Measurements from ENCODE around the gene THADA. TPM values are rescaled to one million over a fixed set of nuclear protein-coding genes. Genes with fewer than 3 reads are reported as not detected.

THADA gene
- total RNA-seq, 6 donors from 2014 or later = 23.6 to 57.5 (median 37.3) TPM

- Histone ChIP-seq H3K27ac (no peak overlapping the region), H3K4me3 (no peak overlapping the region), H3K27me3 (no peaks in the 10 kb centered on the region), H3K36me3 (peaks cover 0 to 4% (median 0%) of the 10 kb centered on the region in 4 donors), H3K9me3 (no peaks in the 10 kb centered on the region), H3K4me1 (peaks cover 17 to 29% (median 25%) of the 10 kb centered on the region in 4 donors)
- 94 to 95% methylated on average over 2 of the region's 2 CpGs for WGBS, 2 donors
- no peak for DNase-seq
- no peak for ATAC-seq (ENCODE audit: low FRiP score in 2 of 2)
- no peak for TF ChIP-seq POLR2A (IDR thresholded peaks at IDR 0.05)
- no peak for TF ChIP-seq CTCF (IDR thresholded peaks at IDR 0.05)
- no peak for TF ChIP-seq EP300 (IDR thresholded peaks at IDR 0.05)
- no peak for TF ChIP-seq POLR2AphosphoS5 (IDR thresholded peaks at IDR 0.05)
Observed at GRCh38 chr2:43315482-43315881, 280.4 kb downstream of the THADA start.

- Histone ChIP-seq H3K36me3 (peaks cover 0 to 2% (median 0%) of the 10 kb centered on the region in 4 donors), H3K27me3 (no peaks in the 10 kb centered on the region), H3K4me1 (peaks cover 17 to 29% (median 25%) of the 10 kb centered on the region in 4 donors), H3K9me3 (no peaks in the 10 kb centered on the region), H3K27ac (peak overlapping the region; percentile 8 to 63 (median 38)), H3K4me3 (no peak overlapping the region)
- no peak for ATAC-seq (ENCODE audit: low FRiP score in 2 of 2)
- TF ChIP-seq POLR2AphosphoS5 (IDR thresholded peaks at IDR 0.05) (no peak), CTCF (IDR thresholded peaks at IDR 0.05) (no peak), EP300 (IDR thresholded peaks at IDR 0.05) (no peak), POLR2A (IDR thresholded peaks at IDR 0.05) (no peak)
- WGBS, 2 donors = 38 to 48% methylated on average over 5 of the region's 5 CpGs
- no peak for DNase-seq
Observed at GRCh38 chr2:43314299-43314927, 281.4 kb downstream of the THADA start.

- no peak for DNase-seq
- Histone ChIP-seq H3K27me3 (no peaks in the 10 kb centered on the region), H3K4me3 (no peak overlapping the region), H3K9me3 (no peaks in the 10 kb centered on the region), H3K27ac (peak overlapping the region; percentile 13 to 63 (median 38)), H3K4me1 (peaks cover 17 to 29% (median 25%) of the 10 kb centered on the region in 4 donors), H3K36me3 (no peaks in the 10 kb centered on the region)
- TF ChIP-seq POLR2A (IDR thresholded peaks at IDR 0.05) = no peak
- ATAC-seq (ENCODE audit: low FRiP score in 2 of 2) = peak in 1 of 2 donors; percentile 8
- WGBS, 2 donors = 89 to 91% methylated on average over 6 of the region's 6 CpGs
Observed at GRCh38 chr2:43313642-43314017, 282.2 kb downstream of the THADA start.

DNA sequence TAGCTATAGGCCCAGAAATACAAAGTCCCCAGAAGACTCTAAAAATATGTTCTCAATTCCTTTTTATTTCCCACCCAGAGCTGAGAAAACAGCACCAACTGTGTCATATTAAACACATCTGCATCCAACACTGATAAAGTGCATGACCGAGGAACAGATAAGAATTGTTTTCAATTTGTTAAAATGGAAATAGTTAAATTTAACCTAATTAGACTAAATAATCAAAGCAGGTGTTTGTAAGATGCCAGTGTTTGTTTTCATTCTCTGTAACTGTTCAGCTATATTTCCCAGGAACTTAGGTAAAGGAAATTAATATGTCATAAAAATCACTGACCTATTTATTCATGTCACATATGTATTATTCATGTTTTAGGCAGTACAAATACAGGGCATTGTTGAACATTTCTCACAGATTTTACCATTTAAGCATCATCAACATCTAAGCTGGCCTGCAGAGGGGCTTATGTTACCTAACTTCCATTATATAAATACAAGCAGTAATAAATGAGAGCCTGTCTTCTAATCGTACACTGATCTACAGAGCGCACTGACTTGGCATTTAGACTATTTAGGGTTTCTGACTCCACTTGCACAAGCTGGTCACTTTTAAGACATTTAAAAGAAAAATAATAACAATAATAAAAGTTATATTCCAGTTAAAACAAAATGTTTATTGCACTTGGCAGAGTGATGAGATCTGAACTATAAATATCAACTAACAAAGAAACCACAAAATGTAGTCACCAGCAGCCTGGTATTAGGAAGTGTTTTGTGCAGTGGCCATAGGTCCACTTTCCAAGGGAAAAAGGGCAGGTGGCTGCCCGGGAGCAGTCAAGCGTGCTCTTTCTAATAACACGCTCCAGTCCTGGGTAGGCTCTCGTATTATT, 282.8 kb downstream of the THADA start:
- H3K27ac ChIP-seq = peak overlapping the region; percentile 13 to 63 (median 38)

More for the DNA sequence above, 282.8 kb downstream of the THADA start:
- Histone ChIP-seq H3K4me3 (no peak overlapping the region), H3K27me3 (no peaks in the 10 kb centered on the region), H3K9me3 (no peaks in the 10 kb centered on the region), H3K36me3 (no peaks in the 10 kb centered on the region), H3K4me1 (peaks cover 17 to 29% (median 25%) of the 10 kb centered on the region in 4 donors)
- DNase-seq (no peak), ATAC-seq (ENCODE audit: low FRiP score in 2 of 2) (peak in 1 of 2 donors; percentile 34)
- TF ChIP-seq CTCF (IDR thresholded peaks at IDR 0.05) (no peak), POLR2AphosphoS5 (IDR thresholded peaks at IDR 0.05) (no peak), POLR2A (IDR thresholded peaks at IDR 0.05) (no peak), EP300 (IDR thresholded peaks at IDR 0.05) (no peak)
- 66 to 69% methylated on average over 7 of the region's 7 CpGs for WGBS, 2 donors

Data from upper lobe of left lung (tissue), 6 donors.